NCI-H2107 (cell line): ENCODE data around the gene RIMS4.

Experiments used
- DNase-seq: peaks from one replicate; lab custom pipeline; 2025; lab: John Stamatoyannopoulos, UW

RIMS4 gene

GRCh38 chr20:44739942-44740341 lies 70.4 kb downstream of the RIMS4 start:
- DNase-seq: no peak

DNA sequence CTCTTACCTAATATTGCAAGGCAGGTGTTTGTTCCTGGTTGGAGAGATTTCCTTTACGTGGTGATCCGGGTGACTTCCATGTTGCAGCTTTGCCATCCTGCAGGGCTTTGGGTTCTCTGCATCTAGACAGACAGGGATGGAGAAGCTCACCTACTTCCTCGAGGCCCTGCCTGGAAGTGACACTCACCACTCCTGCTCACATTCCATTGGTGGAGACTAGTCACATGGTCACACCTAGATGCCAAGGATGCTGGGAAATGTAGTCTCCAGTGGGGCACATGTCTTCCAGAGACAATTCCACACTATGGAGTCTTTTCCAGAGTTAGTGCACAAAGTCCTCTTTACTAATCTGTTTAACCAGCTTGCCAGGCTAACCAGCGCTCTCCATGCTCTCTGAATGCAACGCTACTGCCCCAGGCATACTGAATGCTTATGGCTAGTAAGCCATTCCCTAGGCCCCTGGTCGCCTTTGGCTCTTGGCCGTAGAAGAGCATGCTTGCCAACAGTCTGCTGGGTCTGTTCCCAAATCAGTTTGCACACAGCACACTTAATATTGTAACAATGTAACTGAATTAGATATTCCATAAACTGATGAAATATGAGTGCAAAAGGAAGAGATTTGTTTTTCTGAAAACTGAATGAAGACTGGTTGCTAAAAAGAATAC lies 71.4 kb downstream of the RIMS4 start:
- no peak for DNase-seq

- DNase-seq: no peak
These were observed 73.2 kb downstream of the RIMS4 start for GRCh38 chr20:44737116-44737515.

DNA sequence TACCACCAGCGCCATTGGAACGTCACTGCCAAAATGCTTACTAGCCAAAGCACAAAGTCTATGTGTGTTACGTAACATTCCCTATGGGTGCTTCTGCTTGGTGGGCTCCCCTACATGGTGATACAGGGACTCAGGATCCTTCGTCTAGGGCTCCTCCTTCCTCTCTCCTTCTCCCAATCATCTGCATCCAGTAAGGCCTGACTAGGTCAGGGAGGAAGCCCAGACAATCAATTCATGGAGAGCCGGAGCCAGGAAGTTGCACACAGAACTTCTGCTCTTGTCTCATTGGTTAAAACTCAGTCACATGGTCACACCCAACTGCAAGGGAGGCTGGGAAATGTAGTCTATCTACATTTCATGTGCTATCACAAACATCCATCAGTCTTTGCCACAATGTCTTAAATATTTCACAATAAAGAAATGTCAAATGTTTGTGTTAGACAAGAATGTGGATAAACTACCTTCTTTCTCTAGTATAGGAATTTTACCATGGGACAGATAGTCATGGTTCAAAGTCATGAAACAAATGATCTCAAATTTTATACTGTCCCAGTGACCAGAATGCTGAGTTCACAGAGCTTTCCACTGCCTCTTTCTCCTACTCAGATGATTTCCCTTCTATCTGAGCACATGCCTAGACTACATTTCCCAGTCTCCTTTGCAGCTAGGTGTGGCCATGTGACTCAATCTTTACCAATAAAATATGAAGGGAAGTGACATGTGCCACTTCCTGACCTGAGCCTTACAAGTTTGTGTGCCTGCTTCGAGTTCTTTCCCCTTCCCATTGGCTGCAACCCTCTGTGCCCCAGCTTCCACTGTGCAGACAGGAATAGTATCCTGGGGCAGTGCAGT lies 74.0 kb downstream of the RIMS4 start:
- DNase-seq: no peak

DNA sequence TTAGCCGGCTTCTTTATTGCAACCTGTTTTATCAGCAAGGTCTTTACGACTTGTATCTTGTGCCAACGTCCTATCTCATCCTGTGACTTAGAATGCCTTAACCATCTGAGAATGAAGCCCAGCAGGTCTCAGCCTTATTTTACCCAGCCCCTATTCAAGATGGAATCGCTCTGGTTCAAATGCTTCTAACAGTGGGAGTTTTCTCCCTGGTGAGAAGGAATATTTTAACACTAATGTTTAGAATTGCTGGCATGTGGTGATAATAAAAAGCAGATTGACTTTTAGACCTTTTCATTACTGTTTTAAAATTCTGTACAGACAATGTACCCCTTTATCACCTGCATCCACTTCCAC lies 74.6 kb downstream of the RIMS4 start:
- no peak for DNase-seq

GRCh38 chr20:44734938-44735337 lies 75.4 kb downstream of the RIMS4 start:
- no peak for DNase-seq

DNA sequence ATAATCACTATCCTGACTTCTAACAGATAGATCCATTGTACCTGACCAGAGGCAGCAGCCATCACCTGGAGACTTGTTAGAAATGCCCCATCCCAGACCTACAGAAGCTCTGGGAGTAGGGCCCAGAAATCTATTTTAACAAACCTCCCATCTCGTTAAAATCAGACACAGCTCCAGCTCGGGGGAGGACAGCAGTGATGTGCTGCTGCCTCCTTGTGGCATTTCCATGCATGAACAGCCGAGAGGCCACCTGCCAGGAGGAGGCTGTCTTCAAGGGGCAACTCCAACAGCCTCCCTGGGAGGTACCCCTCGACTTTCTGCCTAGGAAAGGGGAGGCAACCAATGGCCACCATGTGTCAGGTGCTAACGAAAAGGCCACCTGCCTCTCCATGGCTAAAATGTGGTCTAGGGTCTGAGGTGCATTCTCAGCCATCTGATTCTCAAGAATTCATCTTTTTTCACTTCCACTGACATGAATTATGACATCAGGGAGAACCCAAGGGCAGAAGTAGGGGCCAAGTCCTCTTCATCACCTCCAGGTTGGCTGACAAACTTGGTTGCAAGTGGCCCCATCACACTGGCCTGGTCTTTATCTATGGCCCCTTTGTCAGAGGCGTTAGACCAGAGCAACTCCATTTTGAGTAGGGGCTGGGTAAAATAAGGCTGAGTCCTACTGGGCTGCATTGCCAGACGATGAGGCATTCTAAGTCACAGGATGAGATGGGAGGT lies 76.8 kb downstream of the RIMS4 start:
- DNase-seq: no peak

- no peak for DNase-seq
These were observed 78.0 kb downstream of the RIMS4 start for GRCh38 chr20:44732327-44732726.

DNA sequence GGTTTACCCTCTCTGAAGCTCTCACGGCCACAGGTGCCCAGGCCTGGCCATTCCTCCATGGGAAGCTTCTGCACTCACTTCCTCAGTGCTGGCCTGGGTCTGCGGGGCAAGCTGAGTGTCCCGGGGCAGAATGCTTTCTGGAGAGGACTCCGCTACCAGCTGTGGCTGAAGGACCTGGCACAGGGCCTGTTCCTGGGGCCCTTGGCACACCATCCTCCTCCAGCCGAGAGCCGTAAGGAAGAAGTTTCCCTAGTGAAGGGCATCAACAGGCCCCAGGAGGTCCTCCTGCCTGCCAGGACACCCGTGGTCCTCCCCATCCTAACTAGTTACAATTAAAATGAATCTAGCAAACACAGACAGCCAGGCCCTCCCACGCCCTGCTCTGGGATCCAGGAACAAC lies 78.7 kb downstream of the RIMS4 start:
- DNase-seq: no peak

DNA sequence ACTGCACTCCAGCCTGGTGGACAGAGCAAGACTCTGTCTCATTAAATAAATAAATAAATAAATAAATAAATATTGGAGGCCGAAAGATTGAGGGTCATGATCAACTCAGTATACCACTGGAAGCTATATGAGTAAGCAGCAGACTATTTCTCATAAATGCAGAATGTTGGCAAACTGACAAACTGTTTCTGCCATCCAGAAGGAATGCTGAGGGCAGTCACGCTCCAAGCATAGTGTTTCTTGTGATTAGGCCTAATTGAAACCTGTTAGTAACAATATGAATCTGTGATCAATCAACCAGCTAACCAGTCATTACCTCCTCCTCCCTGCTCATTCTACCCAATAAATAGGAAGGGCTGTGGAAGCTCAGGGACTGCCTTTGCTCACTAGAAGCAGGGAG lies 79.9 kb downstream of the RIMS4 start:
- no peak for DNase-seq

DNA sequence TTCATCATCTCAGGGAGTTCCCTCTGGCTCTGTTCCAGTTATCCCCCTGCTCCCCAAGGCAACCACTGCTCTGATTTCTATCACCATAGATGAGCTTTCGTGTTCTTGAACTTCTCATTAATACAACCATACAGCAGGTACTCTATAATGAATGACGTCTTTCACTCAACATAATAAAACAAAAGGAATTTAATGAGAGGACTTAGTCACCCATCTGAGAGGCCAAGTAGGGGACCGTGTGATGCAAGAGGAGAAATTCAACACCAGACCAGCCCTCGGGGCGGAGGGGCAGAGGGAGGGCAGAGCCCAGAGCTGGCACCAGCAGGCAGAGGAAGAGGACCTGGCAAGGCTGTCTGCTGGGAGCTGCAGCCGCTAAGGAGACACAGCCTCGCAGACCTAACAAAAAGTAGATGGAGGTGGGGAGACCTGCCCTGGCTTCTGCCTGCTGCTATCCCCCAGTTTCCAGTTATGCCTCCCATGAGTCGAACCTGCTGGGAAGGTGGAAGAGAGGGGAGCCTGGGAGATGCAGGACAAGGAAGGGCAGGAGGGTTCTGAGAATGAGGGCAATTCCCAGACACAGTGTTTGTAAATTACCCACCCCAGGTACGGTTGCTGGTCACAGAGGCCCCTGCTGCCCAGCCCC lies 81.4 kb downstream of the RIMS4 start:
- peak; percentile 51 for DNase-seq

- no peak for DNase-seq
These were observed 82.7 kb downstream of the RIMS4 start for GRCh38 chr20:44727651-44728050.

DNA sequence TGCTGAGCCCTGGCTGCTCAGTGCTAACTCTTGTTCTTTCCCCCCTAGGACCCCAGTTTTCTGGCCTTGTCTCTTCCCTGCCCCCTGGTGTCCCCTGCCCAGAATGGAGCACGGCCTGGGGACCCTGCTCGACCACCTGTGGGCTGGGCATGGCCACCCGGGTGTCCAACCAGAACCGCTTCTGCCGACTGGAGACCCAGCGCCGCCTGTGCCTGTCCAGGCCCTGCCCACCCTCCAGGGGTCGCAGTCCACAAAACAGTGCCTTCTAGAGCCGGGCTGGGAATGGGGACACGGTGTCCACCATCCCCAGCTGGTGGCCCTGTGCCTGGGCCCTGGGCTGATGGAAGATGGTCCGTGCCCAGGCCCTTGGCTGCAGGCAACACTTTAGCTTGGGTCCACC lies 83.3 kb downstream of the RIMS4 start:
- DNase-seq: no peak

DNA sequence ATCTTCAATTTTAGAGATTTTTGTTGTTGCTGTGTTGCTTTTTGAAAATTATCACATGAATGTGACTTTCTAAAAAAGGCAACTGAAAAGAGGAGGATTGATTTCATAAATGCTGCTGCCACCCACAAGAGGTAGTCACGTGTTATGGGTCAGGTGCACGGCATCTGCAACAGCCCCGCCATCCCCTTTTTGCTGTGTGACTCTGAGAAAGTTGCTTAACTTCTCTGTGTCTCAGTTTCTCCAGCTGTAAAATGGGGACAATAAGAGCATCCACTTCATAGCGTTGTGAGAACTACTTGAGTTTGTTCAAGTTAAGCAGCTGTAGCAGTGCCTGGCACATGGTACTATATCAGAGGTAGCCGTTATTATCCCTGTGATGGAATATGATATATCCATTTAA lies 84.5 kb downstream of the RIMS4 start:
- DNase-seq: no peak

DNA sequence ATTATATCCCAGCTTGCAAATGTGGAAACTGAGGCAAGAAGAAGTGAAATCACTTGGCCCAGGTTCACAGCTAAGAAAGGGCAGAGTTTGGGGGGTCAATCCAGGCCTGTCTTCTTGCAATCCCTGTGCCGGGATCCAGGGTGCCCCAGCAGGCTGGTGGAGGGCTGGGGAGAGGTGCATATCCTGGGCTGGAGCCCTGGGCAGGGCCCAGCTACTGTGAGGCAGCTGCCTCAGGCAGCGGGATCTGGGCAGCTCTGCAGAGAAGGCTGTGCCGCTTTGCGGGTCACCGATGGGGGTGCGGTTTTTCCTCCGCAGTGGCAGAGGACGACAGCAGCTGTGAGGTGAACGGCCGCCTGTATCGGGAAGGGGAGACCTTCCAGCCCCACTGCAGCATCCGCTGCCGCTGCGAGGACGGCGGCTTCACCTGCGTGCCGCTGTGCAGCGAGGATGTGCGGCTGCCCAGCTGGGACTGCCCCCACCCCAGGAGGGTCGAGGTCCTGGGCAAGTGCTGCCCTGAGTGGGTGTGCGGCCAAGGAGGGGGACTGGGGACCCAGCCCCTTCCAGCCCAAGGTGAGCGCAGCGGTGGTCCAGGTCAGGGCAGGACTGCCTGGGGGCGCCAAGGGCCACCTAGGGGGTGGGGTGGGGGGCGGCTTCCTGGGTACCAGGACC lies 85.8 kb downstream of the RIMS4 start:
- DNase-seq: no peak

DNA sequence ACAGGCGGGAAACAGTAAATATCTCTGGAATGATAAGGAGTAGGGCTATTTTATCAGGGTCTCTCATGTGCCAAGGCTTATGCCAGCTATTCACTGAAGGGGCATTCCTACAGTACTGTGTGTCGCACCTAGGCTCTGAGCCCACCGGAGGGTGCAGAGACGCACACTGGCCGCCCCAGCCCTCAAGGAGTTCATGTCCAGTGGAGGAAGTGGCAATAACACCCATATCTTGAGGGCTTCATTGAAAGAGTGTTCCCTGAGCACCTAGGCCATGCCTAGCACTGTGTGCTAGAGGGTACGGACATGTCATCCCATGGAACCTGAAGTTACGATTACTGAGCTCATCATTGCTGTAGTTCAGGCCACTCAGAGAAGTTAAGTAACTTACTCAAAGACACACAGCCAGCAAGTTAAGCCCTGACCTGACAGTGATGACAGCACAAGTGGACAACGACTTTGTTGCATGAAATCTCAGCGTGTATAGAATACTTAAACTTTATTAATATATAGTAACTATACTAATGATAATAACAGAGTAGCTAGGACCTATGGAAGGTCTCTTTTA lies 86.5 kb downstream of the RIMS4 start:
- no peak for DNase-seq

GRCh38 chr20:44723391-44723790 lies 87.0 kb downstream of the RIMS4 start:
- no peak for DNase-seq

DNA sequence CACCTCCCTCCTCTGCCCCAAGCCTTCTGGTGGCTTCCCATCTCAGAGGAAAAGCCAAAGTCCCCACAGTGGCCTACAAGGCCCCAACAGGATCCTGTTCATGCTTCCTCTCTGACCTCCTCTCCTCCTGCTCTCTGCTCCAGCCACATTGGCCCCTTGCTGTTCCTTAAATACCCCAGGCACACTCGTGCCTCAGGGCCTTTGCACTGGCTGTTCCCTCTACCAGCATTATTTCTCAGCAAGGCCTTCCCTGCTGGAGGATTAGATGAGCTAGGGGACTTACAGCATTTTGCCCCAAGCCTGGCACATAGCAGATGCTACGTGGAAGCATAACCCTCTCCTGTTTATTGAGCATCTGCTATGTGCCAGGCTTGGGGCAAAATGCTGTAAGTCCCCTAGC lies 87.4 kb downstream of the RIMS4 start:
- DNase-seq: no peak

DNA sequence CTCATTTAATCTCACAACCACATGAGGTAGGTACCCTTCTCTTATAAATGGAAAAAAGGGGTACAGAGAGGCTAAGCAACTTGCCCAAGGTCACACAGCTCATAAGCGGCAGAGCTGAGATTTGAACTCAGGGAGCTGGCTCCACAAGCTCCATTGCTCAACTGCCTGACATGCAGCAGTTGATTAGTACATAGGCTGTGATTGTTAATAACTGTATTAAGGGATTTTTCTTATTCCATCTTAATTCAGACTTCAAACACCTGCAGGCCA lies 88.6 kb downstream of the RIMS4 start:
- no peak for DNase-seq

DNA sequence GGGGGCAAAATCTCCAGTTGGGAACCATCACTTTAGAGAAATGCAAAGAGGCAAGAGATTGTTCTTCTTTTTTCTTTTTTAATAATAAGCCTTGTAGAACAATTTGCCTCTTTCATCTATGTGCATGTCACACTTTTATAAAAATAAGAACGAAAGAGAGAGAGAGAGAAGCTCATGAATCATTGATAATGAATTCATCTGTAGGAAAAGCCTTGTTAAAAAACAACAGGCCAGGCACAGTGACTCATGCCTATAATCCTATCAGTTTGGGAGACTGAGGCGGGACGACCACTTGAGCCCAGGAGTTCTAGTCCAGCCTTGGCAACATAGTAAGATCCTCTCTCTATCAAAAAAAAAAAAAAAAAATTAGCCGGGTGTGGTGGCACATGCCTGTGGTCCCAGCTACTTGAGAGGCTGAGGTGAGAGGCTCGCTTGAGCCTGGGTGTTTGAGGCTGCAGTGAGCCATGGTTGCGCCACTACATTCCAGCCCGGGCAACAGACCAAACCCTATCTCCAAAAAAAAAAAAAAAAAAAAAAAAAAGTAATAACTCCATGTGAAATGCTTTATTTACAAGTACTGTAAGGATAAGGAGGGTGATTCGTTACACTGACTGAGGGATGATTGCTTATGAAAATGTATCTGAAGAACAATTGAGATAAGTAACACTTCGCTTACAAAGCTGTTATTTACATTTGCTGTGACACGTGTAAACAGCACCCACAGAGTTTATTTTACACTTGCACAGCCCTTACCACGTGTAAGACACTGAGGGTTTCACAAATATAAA lies 89.2 kb downstream of the RIMS4 start:
- DNase-seq: no peak

- no peak for DNase-seq
These were observed 89.7 kb downstream of the RIMS4 start for GRCh38 chr20:44720621-44720996.
